BLaER1 treated with 17β-estradiol and CSF1 and Interleukin-3, amounts not matched to agents 10 nM and 100 nM (cell line): ENCODE data around the gene KPNB1.

Source experiments
- H3K27ac ChIP-seq, 11 experiments: shearing (Covaris generic); formaldehyde crosslinking; 2 replicates each; pipeline ENCODE4 v1.8.1; 2022
- H3K27me3 ChIP-seq, 11 experiments: shearing (Covaris generic); formaldehyde crosslinking; 2 replicates each; pipeline ENCODE4 v1.8.1; 2022
- H3K36me3 ChIP-seq, 11 experiments: shearing (Covaris generic); formaldehyde crosslinking; 2 replicates each; pipeline ENCODE4 v1.8.1; 2022
- H3K4me1 ChIP-seq, 10 experiments: shearing (Covaris generic); formaldehyde crosslinking; 2 replicates each; pipeline ENCODE4 v1.8.1; 2022
- H3K4me2 ChIP-seq, 11 experiments: shearing (Covaris generic); formaldehyde crosslinking; 2 replicates each; pipeline ENCODE4 v1.8.1; 2022
- H3K4me3 ChIP-seq, 10 experiments: shearing (Covaris generic); formaldehyde crosslinking; 2 replicates each; pipeline ENCODE4 v1.8.1; 2022
- H3K9ac ChIP-seq, 11 experiments: shearing (Covaris generic); formaldehyde crosslinking; 2 replicates each; pipeline ENCODE4 v1.8.1; 2022
- H3K9me3 ChIP-seq, 11 experiments: shearing (Covaris generic); formaldehyde crosslinking; replicated peaks in 1 of 11; 2 replicates each; pipeline ENCODE4 v1.8.1; 2022
- H4K20me1 ChIP-seq, 11 experiments: shearing (Covaris generic); formaldehyde crosslinking; 2 replicates each; pipeline ENCODE4 v1.8.1; 2022
- Cebpa-rat ChIP-seq, 11 experiments: shearing (Covaris generic); IDR thresholded peaks; 2 replicates each; pipeline ENCODE4 v1.8.1; 2022

Gene KPNB1

GRCh38 chr17:47726796-47727703 lies 77.3 kb downstream of the KPNB1 start:
- H3K9ac ChIP-seq: peak overlapping the region in 3 of 11 experiments; percentile 10 to 27 (median 17); a peak in 1 of 22 replicates
- peaks cover 0 to 14% (median 0%) of the 10 kb centered on the region in 11 experiments; a peak in 3 of 22 replicates for H4K20me1 ChIP-seq
- TF ChIP-seq Cebpa-rat (IDR thresholded peaks at IDR 0.05): no peak
- H3K27me3 ChIP-seq: peaks cover 0 to 7% (median 0%) of the 10 kb centered on the region in 11 experiments; a peak in 5 of 22 replicates
- peak overlapping the region; percentile 12 to 57 (median 45); a peak in 20 of 22 replicates for H3K4me2 ChIP-seq
- H3K4me1 ChIP-seq: peaks cover 10 to 49% (median 41%) of the 10 kb centered on the region in 10 experiments
- no peaks in the 10 kb centered on the region for H3K36me3 ChIP-seq
- no peaks in the 10 kb centered on the region for H3K9me3 ChIP-seq
- H3K27ac ChIP-seq: no peak overlapping the region
- no peak overlapping the region for H3K4me3 ChIP-seq

- Histone ChIP-seq H3K9ac (0 out of 22 replicates have a peak overlapping the region, but pooled peaks of 1 of the 11 experiments have one; percentile 10), H3K4me3 (no peak overlapping the region), H3K4me2 (peak overlapping the region in 7 of 11 experiments; percentile 31 to 57 (median 48); a peak in 15 of 22 replicates), H3K4me1 (peaks cover 11 to 49% (median 43%) of the 10 kb centered on the region in 10 experiments), H3K9me3 (no peaks in the 10 kb centered on the region), H3K27ac (no peak overlapping the region), H3K36me3 (no peaks in the 10 kb centered on the region), H3K27me3 (peaks cover 0 to 7% (median 0%) of the 10 kb centered on the region in 11 experiments; a peak in 3 of 22 replicates), H4K20me1 (peaks cover 0 to 12% (median 0%) of the 10 kb centered on the region in 11 experiments; a peak in 3 of 22 replicates)
- no peak for TF ChIP-seq Cebpa-rat (IDR thresholded peaks at IDR 0.05)
Observed at GRCh38 chr17:47727704-47728036, 78.0 kb downstream of the KPNB1 start.

GRCh38 chr17:47728214-47728877 lies 78.6 kb downstream of the KPNB1 start:
- no peaks in the 10 kb centered on the region for H3K36me3 ChIP-seq
- H3K27me3 ChIP-seq: peaks cover under 1 to 11% (median 2%) of the 10 kb centered on the region in 11 experiments
- peak overlapping the region in 3 of 11 experiments; percentile 31 to 48 (median 38); a peak in 2 of 22 replicates for H3K4me2 ChIP-seq
- no peak overlapping the region for H3K9ac ChIP-seq
- H3K9me3 ChIP-seq: no peaks in the 10 kb centered on the region
- H3K27ac ChIP-seq: no peak overlapping the region
- peaks cover 0 to 12% (median 0%) of the 10 kb centered on the region in 11 experiments; a peak in 4 of 22 replicates for H4K20me1 ChIP-seq
- no peak for TF ChIP-seq Cebpa-rat (IDR thresholded peaks at IDR 0.05)
- H3K4me1 ChIP-seq: peaks cover 14 to 53% (median 46%) of the 10 kb centered on the region in 10 experiments
- no peak overlapping the region for H3K4me3 ChIP-seq

GRCh38 chr17:47729476-47729875 lies 79.8 kb downstream of the KPNB1 start:
- Histone ChIP-seq H3K27me3 (peaks cover 12 to 22% (median 14%) of the 10 kb centered on the region in 11 experiments), H4K20me1 (peaks cover 0 to 12% (median 0%) of the 10 kb centered on the region in 11 experiments; a peak in 4 of 22 replicates), H3K27ac (no peak overlapping the region), H3K9me3 (no peaks in the 10 kb centered on the region), H3K4me1 (peaks cover 23 to 63% (median 56%) of the 10 kb centered on the region in 10 experiments), H3K36me3 (no peaks in the 10 kb centered on the region), H3K4me2 (no peak overlapping the region), H3K9ac (no peak overlapping the region), H3K4me3 (no peak overlapping the region)
- no peak for TF ChIP-seq Cebpa-rat (IDR thresholded peaks at IDR 0.05)

GRCh38 chr17:47730681-47731080 lies 81.0 kb downstream of the KPNB1 start:
- H3K27ac ChIP-seq: no peak overlapping the region
- no peak overlapping the region for H3K9ac ChIP-seq
- peaks cover 0 to 22% (median 0%) of the 10 kb centered on the region in 11 experiments; a peak in 6 of 22 replicates for H4K20me1 ChIP-seq
- peak overlapping the region in 3 of 11 experiments; percentile 1 to 96 (median 35); a peak in 4 of 22 replicates for H3K4me2 ChIP-seq
- peaks cover 17 to 30% (median 23%) of the 10 kb centered on the region in 11 experiments for H3K27me3 ChIP-seq
- TF ChIP-seq Cebpa-rat (IDR thresholded peaks at IDR 0.05): no peak
- peaks cover 35 to 71% (median 63%) of the 10 kb centered on the region in 10 experiments for H3K4me1 ChIP-seq
- H3K4me3 ChIP-seq: no peak overlapping the region
- H3K36me3 ChIP-seq: no peaks in the 10 kb centered on the region
- no peaks in the 10 kb centered on the region for H3K9me3 ChIP-seq

- Histone ChIP-seq H3K36me3 (no peaks in the 10 kb centered on the region), H4K20me1 (peaks cover 0 to 24% (median 0%) of the 10 kb centered on the region in 11 experiments; a peak in 6 of 22 replicates), H3K9me3 (no peaks in the 10 kb centered on the region), H3K9ac (no peak overlapping the region), H3K4me1 (peaks cover 37 to 70% (median 63%) of the 10 kb centered on the region in 10 experiments), H3K27me3 (peaks cover 17 to 30% (median 23%) of the 10 kb centered on the region in 11 experiments), H3K27ac (no peak overlapping the region), H3K4me3 (no peak overlapping the region), H3K4me2 (peak overlapping the region in 7 of 11 experiments; percentile 20 to 98 (median 35); a peak in 10 of 22 replicates)
- TF ChIP-seq Cebpa-rat (IDR thresholded peaks at IDR 0.05): no peak
Observed at GRCh38 chr17:47731396-47731795, 81.7 kb downstream of the KPNB1 start.

- Histone ChIP-seq H3K4me1 (peaks cover 30 to 64% (median 53%) of the 10 kb centered on the region in 10 experiments), H4K20me1 (peaks cover 0 to 24% (median 0%) of the 10 kb centered on the region in 11 experiments; a peak in 6 of 22 replicates), H3K27me3 (peaks cover 17 to 30% (median 23%) of the 10 kb centered on the region in 11 experiments), H3K27ac (no peak overlapping the region), H3K36me3 (no peaks in the 10 kb centered on the region), H3K9ac (peak overlapping the region in 5 of 11 experiments; percentile 5 to 79 (median 16); a peak in 4 of 22 replicates), H3K4me3 (peak overlapping the region in 6 of 10 experiments; percentile 58 to 73 (median 65); a peak in 6 of 20 replicates), H3K4me2 (peak overlapping the region; percentile 94 to 100 (median 98)), H3K9me3 (no peaks in the 10 kb centered on the region)
- TF ChIP-seq Cebpa-rat (IDR thresholded peaks at IDR 0.05): no peak
Observed at GRCh38 chr17:47732399-47733046, 82.8 kb downstream of the KPNB1 start.

GRCh38 chr17:47733047-47733673 lies 83.4 kb downstream of the KPNB1 start, which contains the start of gene TBX21:
TBX21 (plus strand) TSS chr17:47733236; CDS start chr17:47733455, 219 bp downstream.
- Histone ChIP-seq H4K20me1 (peaks cover 0 to 24% (median 0%) of the 10 kb centered on the region in 11 experiments; a peak in 6 of 22 replicates), H3K36me3 (no peaks in the 10 kb centered on the region), H3K9me3 (no peaks in the 10 kb centered on the region), H3K9ac (peak within 1 kb of the TSS; percentile 51 to 80 (median 72)), H3K27me3 (peaks cover 17 to 30% (median 23%) of the 10 kb centered on the region in 11 experiments), H3K4me3 (peak within 1 kb of the TSS; percentile 58 to 73 (median 66)), H3K4me2 (peak within 1 kb of the TSS; percentile 94 to 100 (median 98)), H3K4me1 (peaks cover 30 to 57% (median 48%) of the 10 kb centered on the region in 10 experiments), H3K27ac (peak within 1 kb of the TSS in 10 of 11 experiments; percentile 9 to 60 (median 48); a peak in 16 of 22 replicates)
- TF ChIP-seq Cebpa-rat (IDR thresholded peaks at IDR 0.05): no peak
